ENCODE results near the gene P4HA3. TPM values are rescaled to one million over a fixed set of nuclear protein-coding genes. Genes with fewer than 3 reads are reported as not detected.

P4HA3 gene
- total and polyA plus RNA-seq, 9 of the 15 experiments (the other 6 are each of a cell fraction or from before 2014, with no cell fraction given), result 0.01 to 0.03 TPM; not detected in 7

GRCh38 chr11:74321487-74322188 is 10.2 kb upstream of the P4HA3 start (continued):
- TF ChIP-seq MED1 (CRISPR knock-in tag; IDR thresholded peaks at IDR 0.05; ENCODE audit: borderline replicate concordance) (no peak), SMC3 (conservative IDR thresholded peaks at IDR 0.05; ENCODE audit: insufficient read depth, low read depth, low read length) (peak; percentile 44), ZFP36 (IDR thresholded peaks at IDR 0.05; ENCODE audit: low read depth, low read length, partially characterized antibody) (peak; percentile 64), PHB (CRISPR knock-in tag; IDR thresholded peaks at IDR 0.05) (no peak), SPI1 (IDR thresholded peaks at IDR 0.05; ENCODE audit: borderline replicate concordance, low read depth, low read length) (peak; percentile 99), EHMT2 (IDR thresholded peaks at IDR 0.05) (peak; percentile 41; the same call in 1 of the 2 replicates)
- TF ChIP-seq, protein P1, sequence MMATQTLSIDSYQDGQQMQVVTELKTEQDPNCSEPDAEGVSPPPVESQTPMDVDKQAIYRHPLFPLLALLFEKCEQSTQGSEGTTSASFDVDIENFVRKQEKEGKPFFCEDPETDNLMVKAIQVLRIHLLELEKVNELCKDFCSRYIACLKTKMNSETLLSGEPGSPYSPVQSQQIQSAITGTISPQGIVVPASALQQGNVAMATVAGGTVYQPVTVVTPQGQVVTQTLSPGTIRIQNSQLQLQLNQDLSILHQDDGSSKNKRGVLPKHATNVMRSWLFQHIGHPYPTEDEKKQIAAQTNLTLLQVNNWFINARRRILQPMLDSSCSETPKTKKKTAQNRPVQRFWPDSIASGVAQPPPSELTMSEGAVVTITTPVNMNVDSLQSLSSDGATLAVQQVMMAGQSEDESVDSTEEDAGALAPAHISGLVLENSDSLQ (IDR thresholded peaks at IDR 0.05), result peak; percentile 54; the same call in 1 of the 2 replicates

DNA sequence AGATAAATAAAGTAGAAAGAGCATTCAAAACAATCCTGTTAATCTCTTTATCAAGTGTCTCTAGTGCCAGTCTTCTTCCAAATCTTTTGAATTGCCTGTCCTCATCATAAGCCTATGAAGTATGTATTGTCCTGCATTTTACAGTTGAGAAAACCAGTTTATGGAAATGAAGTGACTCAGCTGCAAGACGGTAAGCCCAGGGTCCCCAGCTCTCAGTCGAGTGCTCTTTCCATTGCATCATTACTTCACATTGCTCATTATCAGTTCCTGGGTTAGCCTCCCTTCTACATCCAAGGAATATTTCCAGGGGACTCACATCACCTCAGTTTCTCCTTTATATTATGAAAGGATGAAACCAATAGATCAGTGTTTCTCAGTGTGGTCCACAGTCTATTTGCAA is 9.1 kb upstream of the P4HA3 start:
- ChIA-PET CTCF (ENCODE audit: low intra/inter-chr PET ratio) (interaction anchor here (2.2 kb wide), 1 partner anchor 357 kb away, joined by 8 read pairs; no protein-coding TSS in a partner anchor), POLR2A (interaction anchor here (0.7 kb wide), 1 partner anchor 10 kb away, joined by 3 read pairs; no protein-coding TSS in a partner anchor)
- Histone ChIP-seq H4K20me1 (replicated peaks; ENCODE audit: control insufficient read depth, insufficient read depth, low read length) (no peaks in the 10 kb centered on the region), H3K9ac (ENCODE audit: insufficient read depth in 1 of 2, low read depth in 2 of 2, low read length in 2 of 2) (no peak overlapping the region), H2AFZ (ENCODE audit: low read depth, low read length) (no peak overlapping the region), H3K27me3 (ENCODE audit: control insufficient read depth in 2 of 2, insufficient read depth in 2 of 2, low read length in 2 of 2) (peaks cover 0 to 1% of the 10 kb centered on the region in 2 experiments; a peak in 1 of 5 replicates), H3K9me1 (ENCODE audit: control insufficient read depth, insufficient read depth, low read length) (no peaks in the 10 kb centered on the region), H3K79me2 (ENCODE audit: control insufficient read depth, insufficient read depth, low read length) (no peaks in the 10 kb centered on the region), H3K4me3 (no peak overlapping the region), H3K36me3 (ENCODE audit: control insufficient read depth, insufficient read depth, low read length) (no peaks in the 10 kb centered on the region), H3K4me2 (ENCODE audit: insufficient read depth, low read length) (no peak overlapping the region), H3K27ac (ENCODE audit: extremely low read depth, low read depth, low read length) (no peak overlapping the region), H3K9me3 (replicated peaks; ENCODE audit: control insufficient read depth, insufficient read depth, low read depth, low read length) (no peaks in the 10 kb centered on the region), H3K4me1 (replicated peaks in 1 of 2; ENCODE audit: control insufficient read depth in 2 of 2, insufficient read depth in 2 of 2, low read length in 2 of 2) (no peaks in the 10 kb centered on the region; a peak in 1 of 5 replicates)
- TF ChIP-seq CREBBP (IDR thresholded peaks at IDR 0.05; ENCODE audit: low read depth, low read length) (peak; percentile 48), GATA2 (CRISPR knock-in tag; IDR thresholded peaks at IDR 0.05) (no peak)
- FAIRE-seq (no peak), DNase-seq (ENCODE audit: extremely low read depth in 1 of 4, low spot score in 3 of 4) (no peak), ATAC-seq (no peak)
- in situ Hi-C loops (cut with MboI), result loop anchor here (10.0 kb wide), 2 partner anchors 124 to 366 kb away; partner anchors contain the start of gene DNAJB13
- WGBS (ENCODE audit: insufficient coverage, low coverage, missing lambda C conversion rate), result 0% methylated on average over 2 of the region's 2 CpGs
- no TSS peak for BruUV-seq (replicated peaks)
- intact Hi-C loops (cut with micrococcal nuclease), result loop anchor here (5.0 kb wide), 2 partner anchors 63 to 127 kb away; no protein-coding TSS in a partner anchor
